Stimulated activated naive CD8-positive, alpha-beta T cell treated with anti-CD3 and anti-CD28 coated beads, Interleukin-15, amount 100 ng/mL, for 72 hours (primary cell): ENCODE measurements around the gene QRFP.
A peak's percentile ranks its signal among the peaks of the same experiment; 100 is the strongest.
"Not testable (repeated sequence)": the region's sequence is repeated elsewhere in the genome, so short reads cannot be mapped to it uniquely, and the experiment has no call there.

Experiments used
- ATAC-seq: fragments of 150-1000 bp; cut with Tn5 transposase; 2 replicates; pipeline ENCODE4 v1.10.0; 2021; ENCODE audit warnings: mild to moderate bottlenecking, moderate library complexity
- DNase-seq, 2 donors: peaks; one replicate each; pipeline ENCODE4 v3.0.0; 2021 to 2022
- H3K27ac Mint-ChIP-seq, 2 donors: one replicate each; pipeline ENCODE4 v1.8.0; 2022; ENCODE audit warnings: mild to moderate bottlenecking in 2 of 2, mixed read lengths in 2 of 2, moderate library complexity in 2 of 2
- H3K27me3 Mint-ChIP-seq: one replicate; pipeline ENCODE4 v1.8.0; 2022; ENCODE audit warnings: mixed read lengths
- H3K4me1 Mint-ChIP-seq: one replicate; pipeline ENCODE4 v1.8.0; 2022; ENCODE audit warnings: mild to moderate bottlenecking, mixed read lengths
- H3K4me3 Mint-ChIP-seq, 2 donors: one replicate each; pipeline ENCODE4 v1.8.0; 2022; ENCODE audit warnings: mild to moderate bottlenecking in 2 of 2, mixed read lengths in 2 of 2, moderate library complexity in 1 of 2
- H3K9me3 Mint-ChIP-seq, 2 donors: one replicate each; pipeline ENCODE4 v1.8.0; 2022; ENCODE audit warnings: mixed read lengths in 2 of 2

Gene QRFP

DNA sequence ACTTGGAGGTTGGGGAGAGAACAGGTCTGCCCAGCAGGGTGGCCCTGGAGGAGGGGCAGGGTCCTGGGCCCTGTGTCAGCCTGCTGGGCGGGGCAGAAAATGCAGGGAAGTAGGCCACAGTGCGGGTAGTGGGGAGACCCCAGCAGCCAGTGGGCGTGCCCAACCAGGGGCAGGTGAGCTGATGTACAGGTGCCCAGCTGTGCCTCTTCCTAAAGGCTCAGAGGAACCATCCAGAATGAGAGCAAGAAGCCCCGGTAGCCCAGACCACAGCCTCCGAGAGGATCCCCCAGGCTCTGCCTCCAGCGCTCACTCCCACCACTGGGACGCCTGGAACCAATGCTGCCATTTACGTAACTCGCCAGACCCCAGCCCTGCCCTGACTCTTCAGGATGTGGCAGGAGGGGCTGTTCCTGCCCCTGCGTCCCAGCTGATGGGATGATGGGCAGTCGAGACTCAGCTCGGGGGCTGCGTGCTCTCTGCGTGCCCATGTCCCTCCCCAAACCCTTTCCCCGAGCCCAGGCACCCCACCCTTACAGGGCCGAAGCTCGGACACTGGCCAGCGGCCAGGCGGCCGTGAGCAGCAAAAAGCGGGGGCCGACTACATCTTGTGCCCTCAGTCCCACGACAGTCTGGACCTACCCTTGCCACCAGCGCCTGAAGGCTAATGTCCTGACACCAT, 17.9 kb upstream of the QRFP start:
- Mint-ChIP-seq H3K9me3 (no peaks in the 10 kb centered on the region), H3K4me1 (no peaks in the 10 kb centered on the region), H3K27ac (no peak overlapping the region), H3K4me3 (no peak overlapping the region), H3K27me3 (peaks cover 6% of the 10 kb centered on the region)
- no peak for DNase-seq
- no peak for ATAC-seq

DNA sequence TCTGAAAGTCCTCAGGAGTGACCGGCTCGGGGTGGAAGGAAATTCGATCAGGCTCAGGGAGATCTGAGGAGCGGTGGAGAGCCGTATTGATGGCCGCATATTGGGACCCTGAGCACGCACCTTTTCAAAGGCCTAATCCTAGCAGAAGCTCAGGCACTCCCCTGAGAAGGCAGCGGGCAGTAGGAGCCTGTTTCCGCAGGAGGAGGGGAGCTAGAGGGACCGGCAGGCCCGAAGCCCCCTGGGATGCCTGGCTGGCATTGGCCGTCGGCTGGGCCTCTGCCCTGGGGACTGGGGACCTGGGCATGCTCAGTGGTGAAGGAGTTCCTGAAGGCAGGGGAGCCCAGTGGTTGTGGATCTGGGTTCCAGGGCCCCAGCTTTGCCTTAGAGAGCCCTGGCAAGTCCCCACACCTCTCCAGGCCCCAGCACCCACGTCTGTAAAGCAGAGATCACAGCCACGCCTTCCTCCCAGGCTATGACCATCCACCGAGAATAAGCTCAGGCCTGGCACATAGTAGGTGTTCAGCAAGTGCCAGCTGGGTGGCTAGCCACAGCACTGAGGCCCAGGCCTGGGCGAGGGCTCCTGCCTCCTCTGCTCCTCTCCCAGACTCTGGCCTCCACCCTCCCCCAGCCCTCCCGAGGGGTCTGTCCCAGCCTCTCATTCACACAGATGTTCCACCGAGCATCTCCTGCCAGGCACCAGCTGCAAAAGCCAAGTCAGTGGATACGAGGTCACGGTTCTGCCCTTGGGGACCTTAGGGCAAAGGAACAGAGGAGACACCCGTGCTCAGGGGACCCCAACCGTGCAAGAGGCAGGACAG, 17.2 kb upstream of the QRFP start:
- DNase-seq (no peak), ATAC-seq (no peak)
- no peaks in the 10 kb centered on the region for H3K9me3 Mint-ChIP-seq
- H3K27ac Mint-ChIP-seq: no peak overlapping the region
- H3K4me1 Mint-ChIP-seq: no peaks in the 10 kb centered on the region
- no peak overlapping the region for H3K4me3 Mint-ChIP-seq
- H3K27me3 Mint-ChIP-seq: peaks cover 6% of the 10 kb centered on the region

DNA sequence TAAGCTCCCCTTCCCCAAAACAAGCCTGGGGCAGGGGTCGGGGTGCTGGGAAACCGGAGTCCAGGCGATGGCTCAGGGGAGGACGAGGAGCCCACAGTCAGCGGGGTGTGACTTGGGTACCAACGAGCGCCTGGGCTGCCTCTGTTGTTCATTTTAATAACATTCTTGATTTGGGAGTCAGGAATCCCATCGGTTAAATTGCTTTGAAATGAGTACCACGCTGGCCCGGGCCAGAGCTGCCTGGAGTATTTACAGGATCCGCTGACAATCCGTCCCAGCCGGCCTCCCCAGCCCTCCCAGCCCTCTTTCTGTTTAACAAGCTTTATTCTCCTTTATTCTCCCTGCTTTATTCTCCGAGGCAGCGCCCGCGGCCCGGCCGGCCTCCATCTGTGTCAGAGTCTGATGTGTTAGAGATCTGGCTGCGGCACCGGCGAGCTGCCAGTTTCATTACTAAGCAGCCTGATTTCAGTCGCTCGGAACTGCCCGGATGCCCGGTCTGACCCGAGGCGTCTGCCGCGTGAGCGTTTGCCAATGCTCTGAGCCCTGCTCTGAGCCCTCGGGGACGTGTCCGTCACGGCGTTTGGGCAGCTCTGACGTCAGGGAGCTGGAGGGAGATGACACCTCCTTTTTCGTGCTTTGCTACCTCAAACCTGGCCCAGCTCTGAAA, 16.5 kb upstream of the QRFP start:
- no peak overlapping the region for H3K27ac Mint-ChIP-seq

DNA sequence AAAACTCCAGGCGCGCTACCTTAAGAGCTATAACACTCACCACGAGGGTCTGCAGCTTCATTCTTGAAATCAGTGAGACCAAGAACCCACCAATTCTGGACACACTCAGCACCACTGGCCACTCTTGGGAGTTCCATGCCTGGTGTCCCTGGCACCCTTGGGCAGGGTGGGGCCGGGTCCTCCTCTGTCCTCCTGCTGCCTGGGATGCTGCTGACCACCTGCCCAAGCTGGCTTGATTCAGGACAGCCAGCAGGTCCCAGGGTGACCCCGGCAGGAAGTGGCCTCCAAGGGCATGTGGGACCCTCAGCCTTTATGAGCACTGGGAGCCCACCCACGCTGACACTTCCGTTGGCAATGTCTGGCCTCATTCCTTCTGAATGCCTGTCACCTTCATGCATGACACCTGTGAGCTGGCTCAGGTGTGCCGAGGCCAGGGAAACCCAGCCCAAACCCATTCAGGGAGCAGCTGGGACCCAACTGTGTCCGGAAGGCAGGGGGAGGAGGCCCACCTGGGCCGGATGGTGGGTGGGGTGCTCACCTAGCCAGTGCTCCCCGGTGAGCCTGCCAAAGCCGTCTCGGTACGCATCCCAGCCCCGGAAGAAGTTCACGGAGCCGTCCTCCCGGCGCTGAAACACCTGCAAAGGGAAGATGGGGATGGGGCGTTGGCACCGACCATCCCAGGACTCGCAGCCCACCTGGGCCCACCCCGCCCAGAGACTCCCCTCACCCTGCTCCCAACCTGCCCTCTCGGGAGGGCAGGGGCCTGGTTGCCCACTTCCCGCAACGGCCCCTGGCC, 14.8 kb upstream of the QRFP start:
- H3K9me3 Mint-ChIP-seq: no peaks in the 10 kb centered on the region
- ATAC-seq: no peak
- no peak for DNase-seq
- H3K4me1 Mint-ChIP-seq: no peaks in the 10 kb centered on the region
- no peak overlapping the region for H3K4me3 Mint-ChIP-seq
- peaks cover 6% of the 10 kb centered on the region for H3K27me3 Mint-ChIP-seq
- no peak overlapping the region for H3K27ac Mint-ChIP-seq

More for the DNA sequence above, 16.5 kb upstream of the QRFP start:
- ATAC-seq: no peak
- H3K4me1 Mint-ChIP-seq: no peaks in the 10 kb centered on the region
- H3K9me3 Mint-ChIP-seq: no peaks in the 10 kb centered on the region
- H3K27me3 Mint-ChIP-seq: peaks cover 6% of the 10 kb centered on the region
- no peak overlapping the region for H3K4me3 Mint-ChIP-seq
- no peak for DNase-seq

DNA sequence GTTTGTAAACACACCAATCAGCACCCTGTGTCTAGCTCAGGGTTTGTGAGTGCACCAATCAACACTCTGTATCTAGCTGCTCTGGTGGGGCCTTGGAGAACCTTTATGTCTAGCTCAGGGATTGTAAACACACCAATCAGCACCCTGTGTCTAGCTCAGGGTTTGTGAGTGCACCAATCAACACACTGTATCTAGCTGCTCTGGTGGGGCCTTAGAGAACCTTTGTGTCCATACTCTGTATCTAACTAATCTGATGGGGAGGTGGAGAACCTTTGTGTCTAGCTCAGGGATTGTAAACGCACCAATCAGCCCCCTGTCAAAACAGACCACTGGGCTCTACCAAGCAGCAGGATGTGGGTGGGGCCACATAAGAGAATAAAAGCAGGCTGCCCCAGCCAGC, 14.1 kb upstream of the QRFP start:
- H3K9me3 Mint-ChIP-seq, H3K4me1 Mint-ChIP-seq, H3K4me3 Mint-ChIP-seq, H3K27me3 Mint-ChIP-seq, H3K27ac Mint-ChIP-seq, ATAC-seq, DNase-seq: not testable (repeated sequence)

DNA sequence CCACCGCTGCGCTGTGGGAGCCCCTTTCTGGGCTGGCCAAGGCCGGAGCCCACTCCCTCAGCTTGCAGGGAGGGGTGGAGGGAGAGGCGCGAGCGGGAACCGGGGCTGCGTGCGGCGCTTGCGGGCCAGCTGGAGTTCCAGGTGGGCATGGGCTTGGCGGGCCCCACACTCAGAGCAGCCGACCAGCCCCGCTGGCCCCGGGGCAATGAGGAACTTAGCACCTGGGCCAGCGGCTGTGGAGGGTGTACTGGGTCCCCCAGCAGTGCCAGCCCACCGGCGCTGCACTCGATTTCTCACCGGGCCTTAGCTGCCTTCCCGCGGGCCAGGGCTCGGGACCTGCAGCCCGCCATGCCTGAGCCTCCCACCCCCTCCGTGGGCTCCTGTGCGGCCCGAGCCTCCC, 13.4 kb upstream of the QRFP start:
- not testable (repeated sequence) for H3K4me1 Mint-ChIP-seq, H3K27ac Mint-ChIP-seq, ATAC-seq, DNase-seq, H3K4me3 Mint-ChIP-seq, H3K9me3 Mint-ChIP-seq, H3K27me3 Mint-ChIP-seq

DNA sequence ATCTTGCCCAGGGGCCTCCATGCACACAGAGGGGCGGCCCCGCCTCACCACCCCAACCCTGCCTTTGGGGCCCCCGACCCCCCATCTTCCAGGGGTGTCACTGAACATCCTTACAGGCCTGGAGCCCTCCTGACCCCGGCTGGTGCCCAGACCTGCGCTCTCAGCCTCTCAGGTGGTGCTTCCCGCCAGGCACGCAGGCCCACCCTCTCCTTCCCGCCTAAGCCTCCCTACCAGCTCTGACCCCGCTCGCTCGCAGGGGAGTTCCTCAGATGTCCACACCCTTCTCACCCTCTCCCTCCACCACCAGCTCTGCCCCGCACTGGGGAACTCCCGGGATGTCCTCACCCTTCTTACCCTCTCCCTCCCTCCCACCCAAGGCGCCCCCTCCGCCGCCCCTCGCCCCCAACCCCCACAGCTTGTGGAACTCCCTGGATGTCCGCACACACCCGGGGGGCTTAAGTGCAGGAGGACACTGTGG, 12.3 kb upstream of the QRFP start:
- ATAC-seq: peak; percentile 24
- H3K4me3 Mint-ChIP-seq: no peak overlapping the region

DNA sequence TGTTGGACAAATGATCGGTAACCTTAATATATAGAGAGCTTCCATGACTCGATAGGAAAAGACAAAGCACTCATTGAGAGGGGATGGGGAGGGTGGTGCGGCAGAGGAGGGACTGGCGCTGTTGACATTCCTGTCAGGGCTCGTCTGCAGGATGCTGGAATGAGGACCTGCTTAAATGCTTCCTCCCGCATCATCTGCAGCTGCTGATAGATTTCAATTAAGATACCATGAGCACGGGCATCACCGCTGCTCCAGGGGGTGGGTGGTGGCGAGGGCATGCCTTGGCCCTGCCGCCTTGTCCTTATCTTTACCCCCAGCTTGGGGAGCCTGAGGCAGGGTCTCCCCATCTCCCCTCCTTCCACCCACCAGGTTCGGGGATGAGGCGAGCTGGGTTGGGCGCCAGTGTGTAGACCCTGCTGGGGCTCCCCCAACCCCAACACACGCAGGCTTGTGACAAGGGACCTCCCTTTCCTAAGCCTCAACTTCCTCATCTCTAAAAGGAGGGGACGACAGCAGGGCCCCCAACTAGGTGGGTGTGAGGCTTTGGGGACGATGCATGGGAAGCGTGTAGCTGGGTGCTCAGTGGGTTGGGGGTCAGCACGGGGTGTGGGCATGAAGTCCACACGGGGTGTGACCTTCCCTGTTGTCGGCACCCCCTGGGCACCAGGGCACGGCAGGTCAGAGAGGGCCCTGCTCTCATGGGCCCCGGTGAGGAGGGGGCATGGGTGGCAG, 11.7 kb upstream of the QRFP start:
- no peaks in the 10 kb centered on the region for H3K27me3 Mint-ChIP-seq
- ATAC-seq (peak; percentile 59), DNase-seq (no peak)
- no peak overlapping the region for H3K4me3 Mint-ChIP-seq
- H3K27ac Mint-ChIP-seq: no peak overlapping the region
- H3K9me3 Mint-ChIP-seq: no peaks in the 10 kb centered on the region
- no peaks in the 10 kb centered on the region for H3K4me1 Mint-ChIP-seq

More for the DNA sequence above, 12.3 kb upstream of the QRFP start:
- no peaks in the 10 kb centered on the region for H3K4me1 Mint-ChIP-seq
- DNase-seq: no peak
- H3K27ac Mint-ChIP-seq: no peak overlapping the region
- H3K27me3 Mint-ChIP-seq: no peaks in the 10 kb centered on the region
- no peaks in the 10 kb centered on the region for H3K9me3 Mint-ChIP-seq

DNA sequence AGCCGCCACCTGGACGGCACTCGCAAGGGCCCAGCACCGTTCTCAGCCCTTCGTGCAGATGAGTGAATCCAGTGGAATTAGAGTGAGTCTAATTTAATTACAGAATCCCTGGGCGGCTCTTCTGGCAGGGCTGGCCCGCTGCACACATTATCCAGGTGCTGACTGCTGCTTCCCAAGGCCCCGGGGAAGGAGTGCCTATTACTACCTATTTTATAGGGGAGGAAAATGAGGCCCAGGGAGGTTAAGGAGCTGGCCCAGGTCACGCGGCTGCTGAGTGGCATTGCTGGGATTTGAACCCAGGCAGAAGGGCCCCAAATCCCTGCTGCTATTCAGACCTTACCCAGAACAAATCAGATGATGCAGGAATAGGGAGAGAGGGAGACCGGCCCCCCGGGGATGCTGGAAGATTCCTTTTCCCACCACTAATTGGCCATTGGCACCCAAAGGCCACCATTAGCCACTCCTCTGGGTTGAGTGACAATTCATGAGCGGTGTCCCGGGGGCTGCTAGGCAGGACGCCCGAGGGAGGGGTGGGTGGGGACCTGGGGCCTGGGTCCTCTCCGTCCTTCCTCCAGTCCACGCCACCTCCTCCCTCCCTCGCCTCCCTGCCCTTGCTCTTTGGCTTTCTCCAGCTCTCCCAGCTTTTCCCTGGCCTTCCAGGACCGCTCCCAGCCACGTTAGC, 10.3 kb upstream of the QRFP start:
- DNase-seq (no peak), ATAC-seq (no peak)
- peak overlapping the region in 1 of 2 donors; percentile 34 for H3K27ac Mint-ChIP-seq
- H3K9me3 Mint-ChIP-seq: no peaks in the 10 kb centered on the region
- no peaks in the 10 kb centered on the region for H3K27me3 Mint-ChIP-seq
- no peaks in the 10 kb centered on the region for H3K4me1 Mint-ChIP-seq
- H3K4me3 Mint-ChIP-seq: no peak overlapping the region

DNA sequence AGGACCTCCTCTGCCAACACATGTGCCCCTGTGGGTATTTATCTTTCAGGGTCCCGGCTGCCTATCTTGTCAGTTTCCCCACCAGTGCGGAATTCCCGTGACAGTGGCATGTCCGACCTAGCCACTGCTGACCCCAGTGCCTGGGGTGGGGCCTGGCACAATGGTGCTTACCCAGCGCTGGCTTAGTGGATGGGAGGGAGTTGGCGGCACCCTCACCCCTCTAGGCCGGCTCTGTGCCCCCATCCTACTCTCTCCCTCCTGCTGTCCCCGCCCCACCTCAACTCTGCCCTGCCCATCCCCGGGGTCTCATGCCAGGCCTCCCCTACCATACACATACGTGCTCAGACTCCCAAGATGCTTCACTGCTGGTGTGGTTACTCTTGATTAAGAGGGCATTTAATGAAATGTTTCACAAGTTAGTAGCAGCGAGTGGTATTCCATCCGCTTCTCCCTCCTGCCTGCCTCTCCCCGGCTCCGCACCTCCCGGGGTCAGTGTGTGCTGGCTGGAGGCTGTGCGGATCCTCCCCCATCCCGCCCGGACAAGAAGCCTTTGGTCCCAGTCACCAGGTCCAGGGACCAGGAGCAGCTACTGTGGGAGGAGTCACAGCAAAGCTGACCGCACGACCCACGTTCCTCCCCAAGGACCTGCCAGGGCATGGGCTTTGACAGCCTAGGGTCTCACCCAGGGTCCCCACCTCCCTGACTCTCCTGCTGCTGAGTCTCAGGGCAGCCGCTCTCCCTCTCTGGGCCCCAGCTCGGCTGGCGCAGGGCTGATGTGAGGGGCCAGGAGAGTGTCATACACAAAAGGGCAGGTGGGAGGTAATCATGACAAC, 9.5 kb upstream of the QRFP start:
- H3K9me3 Mint-ChIP-seq: no peaks in the 10 kb centered on the region
- no peaks in the 10 kb centered on the region for H3K4me1 Mint-ChIP-seq
- no peak overlapping the region for H3K4me3 Mint-ChIP-seq
- no peak for DNase-seq
- no peaks in the 10 kb centered on the region for H3K27me3 Mint-ChIP-seq
- no peak for ATAC-seq
- H3K27ac Mint-ChIP-seq: peak overlapping the region in 1 of 2 donors; percentile 27

DNA sequence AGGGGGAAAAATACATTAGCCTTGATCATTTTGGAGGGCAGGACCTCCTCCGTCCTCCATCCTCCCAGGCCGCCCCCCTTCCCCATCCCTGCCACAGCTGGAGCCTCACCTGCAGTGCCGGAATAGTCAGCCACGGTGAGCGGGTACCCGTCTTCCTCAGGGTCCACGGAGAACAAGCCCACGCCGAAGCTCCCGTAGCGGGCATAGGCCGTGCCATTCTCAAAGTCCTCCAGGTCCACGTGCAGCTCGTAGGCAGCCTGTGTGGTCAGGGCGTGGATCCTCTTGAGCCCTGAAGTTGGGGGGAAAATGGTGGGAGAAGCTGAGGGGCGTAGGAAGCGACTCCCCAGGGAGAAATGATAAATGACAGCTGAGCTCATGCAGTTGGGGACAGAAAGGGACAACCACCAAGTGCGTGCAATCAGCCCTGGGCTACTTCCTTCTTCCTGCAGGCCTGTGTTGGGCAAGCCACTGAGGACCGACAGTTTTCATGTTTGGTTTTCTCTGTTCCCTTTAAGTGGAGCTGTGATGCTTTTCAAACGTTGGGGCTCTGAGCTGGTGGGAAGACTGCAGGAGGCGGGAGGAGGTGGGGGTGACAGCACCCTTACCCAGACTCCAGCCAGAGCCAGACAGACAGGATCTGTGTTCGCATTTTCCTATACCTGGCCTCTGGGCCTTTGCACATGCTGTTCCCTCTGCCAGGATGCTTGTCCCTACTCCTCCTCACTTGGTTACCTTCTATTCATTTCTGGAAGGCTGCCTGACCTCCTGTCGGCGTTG, 8.7 kb upstream of the QRFP start:
- H3K9me3 Mint-ChIP-seq: no peaks in the 10 kb centered on the region
- peak overlapping the region; percentile 11 to 27 for H3K27ac Mint-ChIP-seq
- ATAC-seq: no peak
- no peaks in the 10 kb centered on the region for H3K4me1 Mint-ChIP-seq
- H3K4me3 Mint-ChIP-seq: no peak overlapping the region
- DNase-seq: no peak
- no peaks in the 10 kb centered on the region for H3K27me3 Mint-ChIP-seq

DNA sequence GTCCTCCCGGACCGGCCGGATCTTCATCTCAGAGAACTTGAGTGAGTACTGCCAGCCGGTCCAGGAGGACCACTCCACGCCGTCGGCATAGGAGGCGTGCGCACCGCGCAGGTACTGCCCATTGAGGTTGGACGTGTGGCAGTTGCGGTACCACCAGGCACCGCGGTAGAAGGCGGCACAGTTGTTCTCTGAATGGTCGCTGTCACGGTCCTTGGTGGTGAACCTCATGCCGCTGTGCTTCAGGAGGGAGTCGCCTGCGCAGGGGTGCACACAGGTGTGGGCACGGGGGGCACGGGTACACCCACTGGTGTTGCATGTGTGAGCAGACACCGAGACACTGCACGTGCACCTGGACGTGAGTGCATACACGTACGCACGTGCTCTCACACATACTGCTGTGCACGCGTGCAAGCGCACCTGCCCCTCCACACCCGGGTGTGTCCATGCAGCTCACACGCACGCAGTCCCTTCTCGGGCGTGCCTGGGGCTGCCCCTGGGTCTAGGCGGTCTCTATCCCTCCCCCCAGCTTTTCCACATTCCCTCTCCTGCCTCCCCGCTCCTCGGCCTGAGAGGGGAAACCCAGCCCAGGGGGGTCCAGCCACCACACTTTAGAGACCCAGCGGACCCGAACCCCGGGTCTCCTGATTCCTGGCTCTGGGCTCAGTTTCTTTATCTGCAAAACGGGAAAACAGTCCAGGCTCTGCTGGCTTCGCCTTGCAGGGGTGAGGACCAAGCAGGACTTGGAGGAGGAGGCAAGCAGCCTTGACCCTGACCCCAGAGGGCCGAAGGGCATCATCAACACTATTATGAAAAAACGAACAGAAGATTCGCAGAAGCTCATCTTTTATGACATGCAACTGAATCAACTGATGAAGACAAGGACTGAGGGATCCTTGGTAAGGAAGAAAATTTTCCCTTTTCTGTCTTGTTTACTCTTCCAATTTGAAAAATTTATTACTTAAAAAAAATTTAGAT, 7.7 kb upstream of the QRFP start:
- Mint-ChIP-seq H3K27ac (no peak overlapping the region), H3K9me3 (no peaks in the 10 kb centered on the region), H3K27me3 (no peaks in the 10 kb centered on the region), H3K4me1 (no peaks in the 10 kb centered on the region), H3K4me3 (no peak overlapping the region)
- ATAC-seq (no peak), DNase-seq (no peak)
